ENCODE results near the gene PUS1.
"Not testable (repeated sequence)": the region's sequence is repeated elsewhere in the genome, so short reads cannot be mapped to it uniquely, and the experiment has no call there.

PUS1 gene

GRCh38 chr12:131980263-131980662 is 51.2 kb downstream of the PUS1 start:
- no peaks in the 10 kb centered on the region for H3K27me3 Mint-ChIP-seq
- peaks cover 2% of the 10 kb centered on the region for H3K36me3 Mint-ChIP-seq
- no peaks in the 10 kb centered on the region for H3K9me3 Mint-ChIP-seq (ENCODE audit: low read depth)
- H3K4me3 Mint-ChIP-seq, result no peak overlapping the region
- H3K27ac Mint-ChIP-seq, result no peak overlapping the region
- H3K4me1 Mint-ChIP-seq (ENCODE audit: low read depth), result peaks cover 16% of the 10 kb centered on the region

GRCh38 chr12:131981388-131981787 is 52.3 kb downstream of the PUS1 start:
- H3K4me3 Mint-ChIP-seq, result no peak overlapping the region
- no peak overlapping the region for H3K27ac Mint-ChIP-seq
- peaks cover 9% of the 10 kb centered on the region for H3K4me1 Mint-ChIP-seq (ENCODE audit: low read depth)
- no peaks in the 10 kb centered on the region for H3K9me3 Mint-ChIP-seq (ENCODE audit: low read depth)
- H3K27me3 Mint-ChIP-seq, result no peaks in the 10 kb centered on the region
- H3K36me3 Mint-ChIP-seq, result peaks cover 2% of the 10 kb centered on the region

- Mint-ChIP-seq H3K27me3 (no peaks in the 10 kb centered on the region), H3K36me3 (peaks cover 2% of the 10 kb centered on the region), H3K27ac (no peak overlapping the region), H3K9me3 (ENCODE audit: low read depth) (no peaks in the 10 kb centered on the region), H3K4me1 (ENCODE audit: low read depth) (peaks cover 9% of the 10 kb centered on the region), H3K4me3 (no peak overlapping the region)
Measured at GRCh38 chr12:131982041-131982440, 53.0 kb downstream of the PUS1 start.

GRCh38 chr12:131983026-131983425 is 54.0 kb downstream of the PUS1 start:
- no peaks in the 10 kb centered on the region for H3K27me3 Mint-ChIP-seq

GRCh38 chr12:131983554-131983953 is 54.5 kb downstream of the PUS1 start:
- H3K4me1 Mint-ChIP-seq (ENCODE audit: low read depth), result peaks cover 2% of the 10 kb centered on the region
- no peak overlapping the region for H3K27ac Mint-ChIP-seq
- no peaks in the 10 kb centered on the region for H3K9me3 Mint-ChIP-seq (ENCODE audit: low read depth)
- H3K27me3 Mint-ChIP-seq, result no peaks in the 10 kb centered on the region
- peaks cover 5% of the 10 kb centered on the region for H3K36me3 Mint-ChIP-seq
- no peak overlapping the region for H3K4me3 Mint-ChIP-seq

More at GRCh38 chr12:131983026-131983425, 54.0 kb downstream of the PUS1 start:
- Mint-ChIP-seq H3K4me1 (ENCODE audit: low read depth) (peaks cover 5% of the 10 kb centered on the region), H3K4me3 (no peak overlapping the region), H3K36me3 (peaks cover 5% of the 10 kb centered on the region), H3K9me3 (ENCODE audit: low read depth) (no peaks in the 10 kb centered on the region), H3K27ac (no peak overlapping the region)

- Mint-ChIP-seq H3K4me1 (ENCODE audit: low read depth) (peaks cover 2% of the 10 kb centered on the region), H3K36me3 (peaks cover 5% of the 10 kb centered on the region), H3K4me3 (no peak overlapping the region), H3K27me3 (no peaks in the 10 kb centered on the region), H3K9me3 (ENCODE audit: low read depth) (no peaks in the 10 kb centered on the region), H3K27ac (no peak overlapping the region)
Measured at GRCh38 chr12:131984334-131984733, 55.3 kb downstream of the PUS1 start.

GRCh38 chr12:131985510-131985875 is 56.4 kb downstream of the PUS1 start:
- H3K27me3 Mint-ChIP-seq; H3K4me1 Mint-ChIP-seq (ENCODE audit: low read depth); H3K27ac Mint-ChIP-seq; H3K9me3 Mint-ChIP-seq (ENCODE audit: low read depth); H3K36me3 Mint-ChIP-seq; H3K4me3 Mint-ChIP-seq: not testable (repeated sequence)

GRCh38 chr12:131986361-131986760 is 57.3 kb downstream of the PUS1 start:
- Mint-ChIP-seq H3K36me3 (peaks cover 3% of the 10 kb centered on the region), H3K27me3 (no peaks in the 10 kb centered on the region), H3K27ac (no peak overlapping the region)

GRCh38 chr12:131986910-131987309 is 57.8 kb downstream of the PUS1 start:
- Mint-ChIP-seq H3K27me3 (no peaks in the 10 kb centered on the region), H3K4me1 (ENCODE audit: low read depth) (no peaks in the 10 kb centered on the region), H3K27ac (no peak overlapping the region), H3K9me3 (ENCODE audit: low read depth) (no peaks in the 10 kb centered on the region), H3K4me3 (no peak overlapping the region), H3K36me3 (peaks cover 3% of the 10 kb centered on the region)

More at GRCh38 chr12:131986361-131986760, 57.3 kb downstream of the PUS1 start:
- Mint-ChIP-seq H3K4me1 (ENCODE audit: low read depth) (no peaks in the 10 kb centered on the region), H3K9me3 (ENCODE audit: low read depth) (no peaks in the 10 kb centered on the region), H3K4me3 (no peak overlapping the region)

GRCh38 chr12:131987552-131987951 is 58.5 kb downstream of the PUS1 start:
- Mint-ChIP-seq H3K27ac (peak overlapping the region; percentile 75), H3K36me3 (peaks cover 5% of the 10 kb centered on the region), H3K27me3 (no peaks in the 10 kb centered on the region), H3K9me3 (ENCODE audit: low read depth) (no peaks in the 10 kb centered on the region), H3K4me3 (no peak overlapping the region), H3K4me1 (ENCODE audit: low read depth) (no peaks in the 10 kb centered on the region)

GRCh38 chr12:131988054-131988796 is 59.1 kb downstream of the PUS1 start:
- Mint-ChIP-seq H3K4me3 (no peak overlapping the region), H3K27me3 (no peaks in the 10 kb centered on the region), H3K27ac (no peak overlapping the region), H3K9me3 (ENCODE audit: low read depth) (no peaks in the 10 kb centered on the region), H3K36me3 (peaks cover 8% of the 10 kb centered on the region), H3K4me1 (ENCODE audit: low read depth) (no peaks in the 10 kb centered on the region)

- Mint-ChIP-seq H3K4me3 (no peak overlapping the region), H3K36me3 (peaks cover 11% of the 10 kb centered on the region), H3K27me3 (no peaks in the 10 kb centered on the region), H3K4me1 (ENCODE audit: low read depth) (peaks cover 1% of the 10 kb centered on the region), H3K9me3 (ENCODE audit: low read depth) (no peaks in the 10 kb centered on the region), H3K27ac (no peak overlapping the region)
Measured at GRCh38 chr12:131989021-131989420, 59.9 kb downstream of the PUS1 start.

GRCh38 chr12:131990066-131990979 is 61.2 kb downstream of the PUS1 start:
- peaks cover 15% of the 10 kb centered on the region for H3K36me3 Mint-ChIP-seq
- no peak overlapping the region for H3K27ac Mint-ChIP-seq
- no peak overlapping the region for H3K4me3 Mint-ChIP-seq
- H3K27me3 Mint-ChIP-seq, result no peaks in the 10 kb centered on the region
- H3K9me3 Mint-ChIP-seq (ENCODE audit: low read depth), result no peaks in the 10 kb centered on the region
- peaks cover 2% of the 10 kb centered on the region for H3K4me1 Mint-ChIP-seq (ENCODE audit: low read depth)

- Mint-ChIP-seq H3K27ac (no peak overlapping the region), H3K27me3 (no peaks in the 10 kb centered on the region), H3K36me3 (peaks cover 15% of the 10 kb centered on the region), H3K9me3 (ENCODE audit: low read depth) (no peaks in the 10 kb centered on the region), H3K4me3 (no peak overlapping the region), H3K4me1 (ENCODE audit: low read depth) (peaks cover 2% of the 10 kb centered on the region)
Measured at GRCh38 chr12:131990980-131991305, 61.9 kb downstream of the PUS1 start.

- Mint-ChIP-seq H3K27ac (no peak overlapping the region), H3K4me3 (no peak overlapping the region), H3K36me3 (peaks cover 15% of the 10 kb centered on the region), H3K4me1 (ENCODE audit: low read depth) (peaks cover 2% of the 10 kb centered on the region), H3K9me3 (ENCODE audit: low read depth) (no peaks in the 10 kb centered on the region), H3K27me3 (no peaks in the 10 kb centered on the region)
Measured at GRCh38 chr12:131991816-131992430, 62.8 kb downstream of the PUS1 start.
